HepG2 (cell line): ENCODE measurements around the gene LCORL. TPM values are rescaled to one million over a fixed set of nuclear protein-coding genes. Genes with fewer than 3 reads are reported as not detected.

ENCODE experiments used
- GMEB1 ChIP-seq: sonication (generic); formaldehyde crosslinking; IDR thresholded peaks from 2 replicates; pipeline ENCODE4 v1.5.1; 2020; ENCODE audit warnings: missing genetic modification reagents, mild to moderate bottlenecking, borderline replicate concordance
- HBP1 ChIP-seq: IDR thresholded peaks from 2 replicates; pipeline ENCODE4 v1.6.1; 2016; ENCODE audit warnings: low read depth, control low read depth
- KLF11 ChIP-seq: IDR thresholded peaks from 2 replicates; pipeline ENCODE4 v1.6.1; 2016; ENCODE audit warnings: missing compliant biosample characterization
- NFIB ChIP-seq: sonication (generic); formaldehyde crosslinking; IDR thresholded peaks from 2 replicates; pipeline ENCODE4 v1.9.0; 2021; ENCODE audit warnings: missing genetic modification reagents, mild to moderate bottlenecking, borderline replicate concordance
- PAX8 ChIP-seq: sonication (generic); formaldehyde crosslinking; IDR thresholded peaks from 2 replicates; pipeline ENCODE4 v1.8.0; 2022; ENCODE audit warnings: mild to moderate bottlenecking, missing genetic modification reagents, borderline replicate concordance
- POLR2AphosphoS5 ChIP-seq: IDR thresholded peaks from 2 replicates; pipeline ENCODE4 v1.6.1; 2012; ENCODE audit warnings: low read depth, low read length
- PRPF4 ChIP-seq: fragments of 200-400 bp; formaldehyde crosslinking; IDR thresholded peaks from 2 replicates; pipeline ENCODE4 v1.6.1; 2016; ENCODE audit warnings: low read length, low read depth; ENCODE audit not compliant: poor library complexity, severe bottlenecking
- TARDBP ChIP-seq: sonication (generic); formaldehyde crosslinking; IDR thresholded peaks from 2 replicates; pipeline ENCODE4 v1.8.0; 2022; ENCODE audit warnings: mild to moderate bottlenecking, missing genetic modification reagents
- ZEB1 ChIP-seq: IDR thresholded peaks from 2 replicates; pipeline ENCODE4 v1.6.1; 2012; ENCODE audit warnings: mild to moderate bottlenecking, low read depth, inconsistent platforms; ENCODE audit not compliant: insufficient replicate concordance
- ZNF12 ChIP-seq: sonication (generic); formaldehyde crosslinking; IDR thresholded peaks from 2 replicates; pipeline ENCODE4 v1.5.0; 2020; ENCODE audit warnings: missing genetic modification reagents
- ZNF235 ChIP-seq: sonication (generic); formaldehyde crosslinking; IDR thresholded peaks from 2 replicates; pipeline ENCODE4 v1.8.1; 2023; ENCODE audit warnings: mild to moderate bottlenecking, missing genetic modification reagents, borderline replicate concordance
- ZNF24 ChIP-seq: fragments of 450-650 bp; IDR thresholded peaks from 2 replicates; pipeline ENCODE4 v1.6.1; 2017; ENCODE audit warnings: antibody characterized with exemption, mild to moderate bottlenecking
- ZNF274 ChIP-seq: sonication (generic); formaldehyde crosslinking; IDR thresholded peaks from 2 replicates; pipeline ENCODE4 v1.5.1; 2020; ENCODE audit warnings: mild to moderate bottlenecking, missing genetic modification reagents
- ZNF513 ChIP-seq: sonication (generic); formaldehyde crosslinking; conservative IDR thresholded peaks from 2 replicates; pipeline ENCODE4 v1.5.0; 2020; ENCODE audit warnings: missing genetic modification reagents
- ZNF674 ChIP-seq: sonication (generic); formaldehyde crosslinking; IDR thresholded peaks from 2 replicates; pipeline ENCODE4 v1.5.0; 2020; ENCODE audit warnings: low read depth, mild to moderate bottlenecking, missing genetic modification reagents
- polyA plus RNA-seq, 8 experiments: library from polyadenylated mRNA; depleted of rRNA in 3 of 8; stranded (reverse) in 7 of 8; unstranded in 1 of 8; fragments of >200 nt; fragmentation: Illumina TruSeq in 4 of 8; extraction: Trizol in 4 of 8; gene quantifications; 2 replicates each; pipeline versions ENCODE4 v1.2.1 to v1.2.3, GENCODE V29; 2011 to 2016; ENCODE audit warnings: low read depth in 4 of 8, missing spikeins in 1 of 8, mixed read lengths in 1 of 8; ENCODE audit not compliant: insufficient read depth in 1 of 8
- total RNA-seq, 5 experiments: library from RNA; depleted of rRNA; stranded (reverse); fragments of >200 nt; fragmentation: Illumina TruSeq; extraction: Trizol; gene quantifications; 2 replicates each; pipeline ENCODE4 v1.2.3, GENCODE V29; 2016; ENCODE audit warnings: low read depth in 1 of 5
- TF ChIP-seq, protein P1 (sequence below), 2 experiments: sonication (generic) in 1 of 2; formaldehyde crosslinking in 1 of 2; IDR thresholded peaks; 2 replicates each; pipeline versions ENCODE4 v1.5.1 to v1.6.1; 2011 to 2020; ENCODE audit warnings: borderline replicate concordance in 1 of 2, low read depth in 1 of 2, low read length in 1 of 2, mild to moderate bottlenecking in 1 of 2, missing genetic modification reagents in 1 of 2, moderate library complexity in 1 of 2
- TF ChIP-seq, protein P2 (sequence below): sonication (generic); formaldehyde crosslinking; IDR thresholded peaks from 2 replicates; pipeline ENCODE4 v1.4.0; 2020; ENCODE audit warnings: missing genetic modification reagents

LCORL gene
- total and polyA plus RNA-seq, 2 of the 13 experiments (the other 11 are each of a cell fraction or from before 2014, with no cell fraction given): 5.3 to 14.5 TPM

- TF ChIP-seq ZNF24 (no peak), PRPF4 (no peak), GMEB1 (CRISPR knock-in tag) (peak; percentile 76), KLF11 (CRISPR knock-in tag) (no peak), ZNF513 (CRISPR knock-in tag) (no peak), PAX8 (CRISPR knock-in tag) (no peak), ZNF674 (CRISPR knock-in tag) (no peak), ZNF12 (CRISPR knock-in tag) (peak; percentile 9; the same call in 1 of the 2 replicates), TARDBP (peak; percentile 84), NFIB (no peak), ZNF274 (CRISPR knock-in tag) (no peak), HBP1 (CRISPR knock-in tag) (peak; percentile 43; the same call in 1 of the 2 replicates), ZNF235 (CRISPR knock-in tag) (no peak), POLR2AphosphoS5 (0 out of 2 replicates have a peak, but pooled peaks have one; percentile 18), ZEB1 (no peak)
- TF ChIP-seq, protein P1, sequence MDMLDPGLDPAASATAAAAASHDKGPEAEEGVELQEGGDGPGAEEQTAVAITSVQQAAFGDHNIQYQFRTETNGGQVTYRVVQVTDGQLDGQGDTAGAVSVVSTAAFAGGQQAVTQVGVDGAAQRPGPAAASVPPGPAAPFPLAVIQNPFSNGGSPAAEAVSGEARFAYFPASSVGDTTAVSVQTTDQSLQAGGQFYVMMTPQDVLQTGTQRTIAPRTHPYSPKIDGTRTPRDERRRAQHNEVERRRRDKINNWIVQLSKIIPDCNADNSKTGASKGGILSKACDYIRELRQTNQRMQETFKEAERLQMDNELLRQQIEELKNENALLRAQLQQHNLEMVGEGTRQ (IDR thresholded peaks at IDR 0.05; ENCODE audit: low read depth, low read length): 0 out of 2 replicates have a peak, but pooled peaks have one; percentile 12
- TF ChIP-seq, protein P1 (CRISPR knock-in tag; IDR thresholded peaks at IDR 0.05; ENCODE audit: borderline replicate concordance): no peak
- TF ChIP-seq, protein P2, sequence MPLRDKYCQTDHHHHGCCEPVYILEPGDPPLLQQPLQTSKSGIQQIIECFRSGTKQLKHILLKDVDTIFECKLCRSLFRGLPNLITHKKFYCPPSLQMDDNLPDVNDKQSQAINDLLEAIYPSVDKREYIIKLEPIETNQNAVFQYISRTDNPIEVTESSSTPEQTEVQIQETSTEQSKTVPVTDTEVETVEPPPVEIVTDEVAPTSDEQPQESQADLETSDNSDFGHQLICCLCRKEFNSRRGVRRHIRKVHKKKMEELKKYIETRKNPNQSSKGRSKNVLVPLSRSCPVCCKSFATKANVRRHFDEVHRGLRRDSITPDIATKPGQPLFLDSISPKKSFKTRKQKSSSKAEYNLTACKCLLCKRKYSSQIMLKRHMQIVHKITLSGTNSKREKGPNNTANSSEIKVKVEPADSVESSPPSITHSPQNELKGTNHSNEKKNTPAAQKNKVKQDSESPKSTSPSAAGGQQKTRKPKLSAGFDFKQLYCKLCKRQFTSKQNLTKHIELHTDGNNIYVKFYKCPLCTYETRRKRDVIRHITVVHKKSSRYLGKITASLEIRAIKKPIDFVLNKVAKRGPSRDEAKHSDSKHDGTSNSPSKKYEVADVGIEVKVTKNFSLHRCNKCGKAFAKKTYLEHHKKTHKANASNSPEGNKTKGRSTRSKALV (CRISPR knock-in tag): no peak; the same call in 1 of the 2 replicates
Observed at GRCh38 chr4:18021720-18022571, at the start of gene LCORL (continued).
